C1 segment of cervical spinal cord (tissue), 14 donors: ENCODE data around the gene FAM114A1.
"Not testable (repeated sequence)": the region's sequence is repeated elsewhere in the genome, so short reads cannot be mapped to it uniquely, and the experiment has no call there.

Source experiments
- DNase-seq, 14 donors: peaks; one replicate each; lab custom pipeline; 2025; lab: John Stamatoyannopoulos, UW

The FAM114A1 gene

GRCh38 chr4:38931125-38931524 lies 63.5 kb downstream of the FAM114A1 start:
- DNase-seq = no peak

GRCh38 chr4:38935391-38936073 lies 67.9 kb downstream of the FAM114A1 start:
- DNase-seq = no peak

- DNase-seq = no peak
These were observed 71.6 kb downstream of the FAM114A1 start for GRCh38 chr4:38939165-38939564.

- no peak for DNase-seq
These were observed 72.9 kb downstream of the FAM114A1 start for GRCh38 chr4:38940476-38940875.

- not testable (repeated sequence) for DNase-seq
These were observed 74.3 kb downstream of the FAM114A1 start for GRCh38 chr4:38941906-38942305.

- no peak for DNase-seq
These were observed 75.7 kb downstream of the FAM114A1 start for GRCh38 chr4:38943343-38943742.

- DNase-seq = no peak
These were observed 76.8 kb downstream of the FAM114A1 start for GRCh38 chr4:38944440-38944839.

- peak in 1 of 14 donors; percentile 28 for DNase-seq
These were observed 79.3 kb downstream of the FAM114A1 start for GRCh38 chr4:38946919-38947318.

GRCh38 chr4:38948551-38948950 lies 80.9 kb downstream of the FAM114A1 start:
- DNase-seq = peak in 6 of 14 donors; percentile 1 to 94 (median 7)

- DNase-seq = peak in 1 of 14 donors; percentile 83
These were observed 81.9 kb downstream of the FAM114A1 start for GRCh38 chr4:38949411-38950051.

- DNase-seq = peak in 1 of 14 donors; percentile 49
These were observed 82.6 kb downstream of the FAM114A1 start for GRCh38 chr4:38950159-38950558.

- no peak for DNase-seq
These were observed 83.1 kb downstream of the FAM114A1 start for GRCh38 chr4:38950734-38951133.

- DNase-seq = no peak
These were observed 84.0 kb downstream of the FAM114A1 start for GRCh38 chr4:38951598-38951997.

GRCh38 chr4:38952017-38952416 lies 84.4 kb downstream of the FAM114A1 start:
- DNase-seq = no peak

GRCh38 chr4:38954727-38955126 lies 87.1 kb downstream of the FAM114A1 start:
- no peak for DNase-seq

- no peak for DNase-seq
These were observed 88.4 kb downstream of the FAM114A1 start for GRCh38 chr4:38955957-38956356.

GRCh38 chr4:38957261-38957815 lies 89.7 kb downstream of the FAM114A1 start:
- DNase-seq = no peak

GRCh38 chr4:38957893-38958292 lies 90.3 kb downstream of the FAM114A1 start:
- DNase-seq = no peak

- DNase-seq = no peak
These were observed 91.0 kb downstream of the FAM114A1 start for GRCh38 chr4:38958453-38959190.

- DNase-seq = not testable (repeated sequence)
These were observed 91.6 kb downstream of the FAM114A1 start for GRCh38 chr4:38959248-38959647.

- DNase-seq = no peak
These were observed 97.6 kb downstream of the FAM114A1 start for GRCh38 chr4:38964942-38965775.
